Measurements from ENCODE around the gene CELF5. TPM values are rescaled to one million over a fixed set of nuclear protein-coding genes. Genes with fewer than 3 reads are reported as not detected.

The CELF5 gene
- total RNA-seq, 3 donors from 2014 or later (not counting 1 experiment from before 2014, with no cell fraction given): 0.41 to 0.83 TPM; not detected in 1

GRCh38 chr19:3196933-3197205, 27.6 kb upstream of the CELF5 start:
- WGBS (ENCODE audit: insufficient coverage): 97% methylated on average over 14 of the region's 14 CpGs
- intact Hi-C loops (cut with micrococcal nuclease): no loop called here
- Histone ChIP-seq H3K4me3 (ENCODE audit: low read length) (no peak overlapping the region), H3K4me1 (ENCODE audit: control insufficient read depth, insufficient read depth, low read length) (no peaks in the 10 kb centered on the region), H3K9me3 (ENCODE audit: control insufficient read depth, insufficient read depth, low read length) (no peaks in the 10 kb centered on the region), H3K27ac (ENCODE audit: low read length) (no peak overlapping the region), H3K36me3 (ENCODE audit: control insufficient read depth, insufficient read depth, low read length) (peaks cover 13% of the 10 kb centered on the region), H3K27me3 (ENCODE audit: control insufficient read depth, insufficient read depth, low read length) (no peaks in the 10 kb centered on the region)
- ATAC-seq (no peak), DNase-seq (no peak)
- H3K27ac Mint-ChIP-seq: no peak overlapping the region
- TF ChIP-seq CTCF (IDR thresholded peaks at IDR 0.05): no peak
- no peak overlapping the region for H3K4me3 Mint-ChIP-seq
- H3K4me1 Mint-ChIP-seq: no peaks in the 10 kb centered on the region
- no peaks in the 10 kb centered on the region for H3K27me3 Mint-ChIP-seq (ENCODE audit: low read depth in 2 of 2)
- no peaks in the 10 kb centered on the region for H3K9me3 Mint-ChIP-seq
- no peaks in the 10 kb centered on the region for H3K36me3 Mint-ChIP-seq

GRCh38 chr19:3198901-3199700, 25.4 kb upstream of the CELF5 start:
- DNase-seq (no peak), ATAC-seq (no peak)
- no peaks in the 10 kb centered on the region for H3K4me1 Mint-ChIP-seq
- TF ChIP-seq CTCF (IDR thresholded peaks at IDR 0.05): no peak
- no peaks in the 10 kb centered on the region for H3K27me3 Mint-ChIP-seq (ENCODE audit: low read depth in 2 of 2)
- no peak overlapping the region for H3K27ac Mint-ChIP-seq
- no peaks in the 10 kb centered on the region for H3K9me3 Mint-ChIP-seq
- Histone ChIP-seq H3K9me3 (ENCODE audit: control insufficient read depth, insufficient read depth, low read length) (no peaks in the 10 kb centered on the region), H3K4me1 (ENCODE audit: control insufficient read depth, insufficient read depth, low read length) (no peaks in the 10 kb centered on the region), H3K4me3 (ENCODE audit: low read length) (no peak overlapping the region), H3K27me3 (ENCODE audit: control insufficient read depth, insufficient read depth, low read length) (no peaks in the 10 kb centered on the region), H3K36me3 (ENCODE audit: control insufficient read depth, insufficient read depth, low read length) (peaks cover 14% of the 10 kb centered on the region), H3K27ac (ENCODE audit: low read length) (no peak overlapping the region)
- 96% methylated on average over 41 of the region's 43 CpGs for whole genome bisulfite sequencing (ENCODE audit: insufficient coverage)
- H3K36me3 Mint-ChIP-seq: no peaks in the 10 kb centered on the region
- intact Hi-C loops (cut with micrococcal nuclease): no loop called here
- no peak overlapping the region for H3K4me3 Mint-ChIP-seq

- no peaks in the 10 kb centered on the region for H3K4me1 Mint-ChIP-seq
- peaks cover 17% of the 10 kb centered on the region for H3K36me3 ChIP-seq (ENCODE audit: control insufficient read depth, insufficient read depth, low read length)
- WGBS (ENCODE audit: insufficient coverage): 95% methylated on average over 39 of the region's 39 CpGs
Measured at GRCh38 chr19:3201072-3201700, 23.3 kb upstream of the CELF5 start.

More at GRCh38 chr19:3201072-3201700, 23.3 kb upstream of the CELF5 start:
- intact Hi-C loops (cut with micrococcal nuclease): no loop called here
- no peak for TF ChIP-seq CTCF (IDR thresholded peaks at IDR 0.05)
- Histone ChIP-seq H3K27me3 (ENCODE audit: control insufficient read depth, insufficient read depth, low read length) (no peaks in the 10 kb centered on the region), H3K4me3 (ENCODE audit: low read length) (no peak overlapping the region), H3K4me1 (ENCODE audit: control insufficient read depth, insufficient read depth, low read length) (no peaks in the 10 kb centered on the region), H3K27ac (ENCODE audit: low read length) (no peak overlapping the region), H3K9me3 (ENCODE audit: control insufficient read depth, insufficient read depth, low read length) (no peaks in the 10 kb centered on the region)
- ATAC-seq: no peak
- no peaks in the 10 kb centered on the region for H3K9me3 Mint-ChIP-seq
- H3K27me3 Mint-ChIP-seq (ENCODE audit: low read depth in 2 of 2): no peaks in the 10 kb centered on the region
- no peak for DNase-seq
- H3K36me3 Mint-ChIP-seq: no peaks in the 10 kb centered on the region
- no peak overlapping the region for H3K27ac Mint-ChIP-seq
- H3K4me3 Mint-ChIP-seq: no peak overlapping the region
